Common myeloid progenitor, CD34-positive (primary cell): Measurements from ENCODE around the gene HERC3. TPM values are rescaled to one million over a fixed set of nuclear protein-coding genes. Genes with fewer than 3 reads are reported as not detected.

Source experiments
- CTCF ChIA-PET: fragments of 350-600 bp; sonication (Branson Sonifier 250); formaldehyde crosslinking; loops from one replicate; lab custom pipeline; 2021; ENCODE audit warnings: antibody characterized with exemption; lab: Charles Lee
- POLR2A ChIA-PET: fragments of 350-600 bp; sonication (Branson Sonifier 250); formaldehyde crosslinking; loops from one replicate; lab custom pipeline; 2021; ENCODE audit warnings: antibody characterized with exemption; lab: Charles Lee
- DNase-seq, 3 donors: peaks; one replicate each; pipeline versions ENCODE4 v3.0.0 to v3.0.0-alpha.2; 2013
- H3K27ac ChIP-seq, 2 experiments: 1 replicate in 1 of 2; 2 replicates in 1 of 2; pipeline ENCODE4 v1.7.0; 2013; ENCODE audit warnings: inconsistent platforms in 2 of 2, low read length in 2 of 2, mild to moderate bottlenecking in 2 of 2, low read depth in 1 of 2, moderate library complexity in 1 of 2; ENCODE audit not compliant: severe bottlenecking in 2 of 2, insufficient read depth in 1 of 2, poor library complexity in 1 of 2
- H3K27me3 ChIP-seq, 5 experiments: replicated peaks in 2 of 5; 1 replicate in 3 of 5; 2 replicates in 2 of 5; pipeline versions ENCODE4 v1.6.1 to v1.7.0; 2013; ENCODE audit warnings: low read length in 4 of 5, mild to moderate bottlenecking in 2 of 5, moderate library complexity in 2 of 5, inconsistent platforms in 1 of 5; ENCODE audit not compliant: insufficient read depth in 5 of 5, control insufficient read depth in 4 of 5
- H3K36me3 ChIP-seq, 4 experiments: 1 replicate in 2 of 4; 2 replicates in 2 of 4; pipeline versions ENCODE4 v1.6.1 to v1.7.0; 2013; ENCODE audit warnings: low read length in 3 of 4, control low read depth in 1 of 4, mild to moderate bottlenecking in 1 of 4; ENCODE audit not compliant: control insufficient read depth in 4 of 4, insufficient read depth in 4 of 4
- H3K4me1 ChIP-seq, 4 experiments: 1 replicate in 3 of 4; 2 replicates in 1 of 4; pipeline versions ENCODE4 v1.6.1 to v1.7.1; 2013; ENCODE audit warnings: low read length in 3 of 4, mild to moderate bottlenecking in 3 of 4, control low read depth in 1 of 4, inconsistent platforms in 1 of 4, moderate library complexity in 1 of 4; ENCODE audit not compliant: control insufficient read depth in 4 of 4, insufficient read depth in 4 of 4; ENCODE audit errors: control extremely low read depth in 1 of 4
- H3K4me3 ChIP-seq, 7 experiments: 1 replicate in 4 of 7; 2 replicates in 3 of 7; pipeline versions ENCODE4 v1.5.1 to v1.7.0; 2013; ENCODE audit warnings: mild to moderate bottlenecking in 7 of 7, low read length in 6 of 7, moderate library complexity in 6 of 7, inconsistent platforms in 2 of 7, low read depth in 2 of 7, control low read depth in 1 of 7; ENCODE audit not compliant: insufficient read depth in 4 of 7, control insufficient read depth in 1 of 7; ENCODE audit errors: extremely low read depth in 1 of 7
- H3K9me3 ChIP-seq, 5 experiments: 1 replicate in 4 of 5; 2 replicates in 1 of 5; pipeline versions ENCODE4 v1.6.1 to v1.7.1; 2013; ENCODE audit warnings: low read length in 4 of 5, mild to moderate bottlenecking in 2 of 5, inconsistent platforms in 1 of 5, low read depth in 1 of 5, moderate library complexity in 1 of 5; ENCODE audit not compliant: control insufficient read depth in 4 of 5, insufficient read depth in 2 of 5; ENCODE audit errors: control extremely low read depth in 1 of 5
- WGBS: methylation state at CpG from one replicate; pipeline ENCODE4 v1.1.5; 2013; ENCODE audit not compliant: insufficient coverage; 5-methylcytosine and 5-hydroxymethylcytosine counted together
- polyA plus RNA-seq: library from polyadenylated mRNA; unstranded; fragments of 120-200 nt; gene quantifications from one replicate; pipeline ENCODE4 v1.2.1, GENCODE V29; 2013

HERC3 gene
- 30.8 TPM for polyA plus RNA-seq

- peak within 1 kb of the TSS; percentile 33 to 84 for H3K27ac ChIP-seq
- ChIA-PET POLR2A (no interaction called here), CTCF (interaction anchor here (1.0 to 3.4 kb wide), 8 partner anchors 10 to 67 kb away, joined by 3 to 15 read pairs (median 3); no protein-coding TSS in a partner anchor)
- H3K4me1 ChIP-seq, result peaks cover 11 to 24% (median 15%) of the 10 kb centered on the region in 4 experiments
- peak; percentile 89 to 95 (median 95) for DNase-seq
- H3K9me3 ChIP-seq, result no peaks in the 10 kb centered on the region
- peaks cover 5 to 12% (median 8%) of the 10 kb centered on the region in 4 experiments for H3K36me3 ChIP-seq
- 0% methylated on average over 61 of the region's 73 CpGs for WGBS
- peak within 1 kb of the TSS; percentile 69 to 85 (median 82) for H3K4me3 ChIP-seq
- no peaks in the 10 kb centered on the region for H3K27me3 ChIP-seq
Observed at GRCh38 chr4:88591787-88592599, at the start of gene HERC3. TSS of gene HERC3 (plus strand) at chr4:88592480. CDS start at chr4:88605824, 13,344 bp downstream.

- Histone ChIP-seq H3K27me3 (no peaks in the 10 kb centered on the region), H3K27ac (no peak overlapping the region), H3K4me1 (no peaks in the 10 kb centered on the region), H3K4me3 (no peak overlapping the region), H3K9me3 (no peaks in the 10 kb centered on the region), H3K36me3 (no peaks in the 10 kb centered on the region)
- CTCF ChIA-PET, result no interaction called here
- WGBS, result 100% methylated on average over 5 of the region's 7 CpGs
- no peak for DNase-seq
- POLR2A ChIA-PET, result no interaction called here
Observed at GRCh38 chr4:88549815-88550214, 42.5 kb upstream of the HERC3 start.

- WGBS, result no CpG with 5 or more reads among the region's 1 CpG
- H3K27ac ChIP-seq, result no peak overlapping the region
- H3K36me3 ChIP-seq, result no peaks in the 10 kb centered on the region
- H3K4me3 ChIP-seq, result no peak overlapping the region
- no peak for DNase-seq
- H3K27me3 ChIP-seq, result no peaks in the 10 kb centered on the region
- no peaks in the 10 kb centered on the region for H3K9me3 ChIP-seq
- ChIA-PET POLR2A (no interaction called here), CTCF (interaction anchor here (0.9 to 1.7 kb wide), 3 partner anchors 16 to 36 kb away, joined by 3 to 5 read pairs (median 4); no protein-coding TSS in a partner anchor)
- peaks cover 0 to 6% (median 3%) of the 10 kb centered on the region in 4 experiments for H3K4me1 ChIP-seq
Observed at GRCh38 chr4:88567591-88567990, 24.7 kb upstream of the HERC3 start.

GRCh38 chr4:88570001-88570400, 22.3 kb upstream of the HERC3 start:
- ChIA-PET CTCF (interaction anchor here (1.1 to 1.8 kb wide), 2 partner anchors 22 to 31 kb away, joined by 3 read pairs; partner anchors contain the start of gene HERC3), POLR2A (no interaction called here)
- H3K4me3 ChIP-seq, result no peak overlapping the region
- H3K27me3 ChIP-seq, result no peaks in the 10 kb centered on the region
- no peak overlapping the region for H3K27ac ChIP-seq
- no peak for DNase-seq
- no peaks in the 10 kb centered on the region for H3K9me3 ChIP-seq
- H3K4me1 ChIP-seq, result peaks cover 0 to 6% (median 3%) of the 10 kb centered on the region in 4 experiments
- H3K36me3 ChIP-seq, result no peaks in the 10 kb centered on the region

GRCh38 chr4:88573276-88573980, 18.9 kb upstream of the HERC3 start:
- 100% methylated on average over 1 of the region's 2 CpGs for WGBS
- POLR2A ChIA-PET, result no interaction called here
- no peaks in the 10 kb centered on the region for H3K36me3 ChIP-seq

GRCh38 chr4:88573995-88574394, 18.3 kb upstream of the HERC3 start:
- Histone ChIP-seq H3K27me3 (no peaks in the 10 kb centered on the region), H3K9me3 (no peaks in the 10 kb centered on the region), H3K36me3 (no peaks in the 10 kb centered on the region), H3K4me1 (no peaks in the 10 kb centered on the region), H3K4me3 (no peak overlapping the region), H3K27ac (no peak overlapping the region)
- CTCF ChIA-PET, result interaction anchor here (2.2 kb wide), 1 partner anchor 18 kb away, joined by 4 read pairs; no protein-coding TSS in a partner anchor
- WGBS, result no CpG with 5 or more reads among the region's 2 CpGs
- POLR2A ChIA-PET, result no interaction called here
- no peak for DNase-seq

More at GRCh38 chr4:88573276-88573980, 18.9 kb upstream of the HERC3 start:
- Histone ChIP-seq H3K9me3 (no peaks in the 10 kb centered on the region), H3K27ac (no peak overlapping the region), H3K27me3 (no peaks in the 10 kb centered on the region), H3K4me1 (no peaks in the 10 kb centered on the region), H3K4me3 (no peak overlapping the region)
- no peak for DNase-seq
- CTCF ChIA-PET, result interaction anchor here (2.2 kb wide), 1 partner anchor 18 kb away, joined by 4 read pairs; no protein-coding TSS in a partner anchor
